H1 (cell line): ENCODE measurements around the gene MLN. TPM values are rescaled to one million over a fixed set of nuclear protein-coding genes. Genes with fewer than 3 reads are reported as not detected.

Experiments used
- CTCF ChIA-PET: fragments of 300-600 bp; sonication (Branson Sonifier 250); formaldehyde crosslinking; loops from one replicate; lab custom pipeline; 2021; ENCODE audit not compliant: partially characterized antibody; lab: Charles Lee
- POLR2A ChIA-PET: fragments of 300-600 bp; sonication (Branson Sonifier 250); formaldehyde crosslinking; loops from one replicate; lab custom pipeline; 2021; ENCODE audit warnings: inconsistent platforms; ENCODE audit not compliant: partially characterized antibody; lab: Charles Lee
- DNase-seq, 2 experiments: peaks; one replicate each; pipeline versions ENCODE4 v3.0.0 to v3.0.0-alpha.2; 2010 to 2022; ENCODE audit warnings: low spot score in 2 of 2, low read depth in 1 of 2, mixed read lengths in 1 of 2
- FAIRE-seq: peaks from 2 replicates; lab custom pipeline; 2011; peaks lifted over from hg19 to GRCh38; lab: Jason Lieb, UNC
- H2AFZ ChIP-seq: 2 replicates; pipeline ENCODE4 v1.8.1; 2012; ENCODE audit warnings: low read length, inconsistent platforms
- H2AK5ac ChIP-seq: 2 replicates; pipeline ENCODE4 v1.6.1; 2013; ENCODE audit warnings: low read depth, low read length
- H2BK120ac ChIP-seq: replicated peaks from 2 replicates; pipeline ENCODE3; 2013; ENCODE audit warnings: low read depth, low read length, inconsistent platforms
- H2BK12ac ChIP-seq: 2 replicates; pipeline ENCODE4 v1.6.1; 2013; ENCODE audit warnings: low read depth, low read length
- H2BK15ac ChIP-seq: 2 replicates; pipeline ENCODE4 v1.6.1; 2013; ENCODE audit warnings: low read length
- H2BK20ac ChIP-seq: 2 replicates; pipeline ENCODE4 v1.6.1; 2013; ENCODE audit warnings: low read length
- H2BK5ac ChIP-seq: 2 replicates; pipeline ENCODE4 v1.6.1; 2013; ENCODE audit warnings: low read depth, low read length
- H3K14ac ChIP-seq: 2 replicates; pipeline ENCODE4 v1.6.1; 2013; ENCODE audit warnings: inconsistent platforms; ENCODE audit not compliant: insufficient read length
- H3K18ac ChIP-seq: 2 replicates; pipeline ENCODE4 v1.6.1; 2013; ENCODE audit warnings: low read length; ENCODE audit errors: extremely low read depth
- H3K23ac ChIP-seq: 2 replicates; pipeline ENCODE4 v1.6.1; 2013; ENCODE audit warnings: inconsistent platforms; ENCODE audit not compliant: insufficient read length
- H3K23me2 ChIP-seq: 2 replicates; pipeline ENCODE4 v1.6.1; 2013; ENCODE audit warnings: low read depth, low read length
- H3K27ac ChIP-seq: 2 replicates; pipeline ENCODE4 v1.6.1; 2011; ENCODE audit warnings: low read depth, low read length, inconsistent platforms
- H3K27me3 ChIP-seq, 4 experiments: replicated peaks in 1 of 4; 1 replicate in 1 of 4; 2 replicates in 3 of 4; pipeline versions ENCODE4 v1.6.1 to v1.8.1; 2011 to 2013; ENCODE audit warnings: low read length in 3 of 4, mild to moderate bottlenecking in 3 of 4, inconsistent platforms in 2 of 4, mixed read lengths in 2 of 4, moderate library complexity in 1 of 4; ENCODE audit not compliant: control insufficient read depth in 3 of 4, insufficient read depth in 3 of 4; ENCODE audit errors: extremely low read depth in 1 of 4
- H3K36me3 ChIP-seq, 4 experiments: 2 replicates each; pipeline versions ENCODE4 v1.6.1 to v1.8.1; 2011 to 2013; ENCODE audit warnings: mild to moderate bottlenecking in 4 of 4, low read length in 3 of 4, moderate library complexity in 2 of 4, control low read depth in 1 of 4, inconsistent platforms in 1 of 4; ENCODE audit not compliant: insufficient read depth in 4 of 4, control insufficient read depth in 2 of 4
- H3K4ac ChIP-seq: replicated peaks from 2 replicates; pipeline ENCODE3; 2013; ENCODE audit warnings: low read length, low read depth, mixed read lengths, inconsistent platforms; ENCODE audit not compliant: insufficient read length
- H3K4me1 ChIP-seq, 4 experiments: replicated peaks in 1 of 4; 1 replicate in 1 of 4; 2 replicates in 3 of 4; pipeline versions ENCODE4 v1.6.1 to v1.8.1; 2011 to 2013; ENCODE audit warnings: low read length in 3 of 4, inconsistent platforms in 2 of 4, mixed read lengths in 1 of 4; ENCODE audit not compliant: insufficient read depth in 4 of 4, control insufficient read depth in 3 of 4
- H3K4me2 ChIP-seq, 2 experiments: 2 replicates each; pipeline versions ENCODE4 v1.6.1 to v1.8.1; 2011 to 2013; ENCODE audit warnings: low read depth in 2 of 2, low read length in 2 of 2, control low read depth in 1 of 2, inconsistent platforms in 1 of 2, mild to moderate bottlenecking in 1 of 2; ENCODE audit not compliant: insufficient read depth in 1 of 2
- H3K4me3 ChIP-seq, 4 experiments: fragments of 200-600, 300-600 bp in 1 of 4; sonication (generic), shearing (Covaris generic), sonication (Bioruptor Twin) in 1 of 4; 2 replicates each; pipeline versions ENCODE4 v1.5.1 to v1.8.1; 2011 to 2016; ENCODE audit warnings: low read length in 4 of 4, low read depth in 3 of 4, control low read depth in 2 of 4, inconsistent platforms in 2 of 4, mild to moderate bottlenecking in 2 of 4, mixed read lengths in 1 of 4, moderate library complexity in 1 of 4; ENCODE audit not compliant: insufficient read depth in 2 of 4; ENCODE audit errors: extremely low read depth in 1 of 4
- H3K56ac ChIP-seq: replicated peaks from 2 replicates; pipeline ENCODE3; 2013; ENCODE audit warnings: low read depth, mild to moderate bottlenecking, mixed read lengths, low read length, inconsistent platforms; ENCODE audit not compliant: insufficient read length
- H3K79me1 ChIP-seq: 2 replicates; pipeline ENCODE4 v1.6.1; 2013; ENCODE audit warnings: low read depth, low read length, control low read depth
- H3K79me2 ChIP-seq, 2 experiments: 2 replicates each; pipeline versions ENCODE4 v1.6.1 to v1.8.1; 2012 to 2013; ENCODE audit warnings: low read length in 2 of 2, mild to moderate bottlenecking in 2 of 2, inconsistent platforms in 1 of 2; ENCODE audit not compliant: insufficient read depth in 2 of 2, control insufficient read depth in 1 of 2
- H3K9ac ChIP-seq, 4 experiments: replicated peaks in 1 of 4; 1 replicate in 1 of 4; 2 replicates in 3 of 4; pipeline versions ENCODE4 v1.6.1 to v1.8.1; 2011 to 2013; ENCODE audit warnings: low read depth in 3 of 4, low read length in 3 of 4, control low read depth in 2 of 4, mild to moderate bottlenecking in 2 of 4, moderate library complexity in 2 of 4, inconsistent platforms in 1 of 4; ENCODE audit errors: extremely low read depth in 1 of 4
- H3K9me3 ChIP-seq, 2 experiments: 2 replicates each; pipeline versions ENCODE4 v1.6.1 to v1.8.1; 2012 to 2013; ENCODE audit warnings: mild to moderate bottlenecking in 2 of 2, moderate library complexity in 2 of 2, control low read depth in 1 of 2, inconsistent platforms in 1 of 2, low read depth in 1 of 2, low read length in 1 of 2, mixed read lengths in 1 of 2; ENCODE audit not compliant: insufficient read depth in 2 of 2
- H4K20me1 ChIP-seq, 2 experiments: replicated peaks in 1 of 2; 2 replicates each; pipeline versions ENCODE3 to v1.8.1; 2011 to 2013; ENCODE audit warnings: inconsistent platforms in 2 of 2, low read length in 2 of 2, mild to moderate bottlenecking in 1 of 2; ENCODE audit not compliant: insufficient read depth in 2 of 2, control insufficient read depth in 1 of 2
- H4K5ac ChIP-seq: 2 replicates; pipeline ENCODE4 v1.6.1; 2013; ENCODE audit warnings: low read length, low read depth, mixed read lengths, inconsistent platforms; ENCODE audit not compliant: insufficient read length
- H4K8ac ChIP-seq: 2 replicates; pipeline ENCODE4 v1.8.0; 2013; ENCODE audit warnings: mild to moderate bottlenecking, moderate library complexity, low read length, inconsistent platforms; ENCODE audit not compliant: insufficient read depth; ENCODE audit errors: extremely low read depth
- H4K91ac ChIP-seq: replicated peaks from 2 replicates; pipeline ENCODE3; 2013; ENCODE audit warnings: low read length, mixed read lengths, inconsistent platforms; ENCODE audit not compliant: insufficient read length
- EGR1 ChIP-seq: IDR thresholded peaks from 2 replicates; pipeline ENCODE4 v1.6.1; 2011; ENCODE audit warnings: low read depth, low read length, borderline replicate concordance
- GTF2F1 ChIP-seq: IDR thresholded peaks from 2 replicates; pipeline ENCODE4 v1.6.1; 2012; ENCODE audit warnings: low read depth, low read length, improper control_type of control experiment, borderline replicate concordance
- NANOG ChIP-seq: IDR thresholded peaks from 2 replicates; pipeline ENCODE4 v1.6.1; 2011; ENCODE audit warnings: low read length, low read depth, mild to moderate bottlenecking, inconsistent platforms; ENCODE audit not compliant: insufficient read depth, poor library complexity, severe bottlenecking
- POLR2AphosphoS5 ChIP-seq: IDR thresholded peaks from 2 replicates; pipeline ENCODE4 v1.6.1; 2011; ENCODE audit warnings: low read depth, low read length
- SIN3A ChIP-seq, 2 experiments: IDR thresholded peaks in 1 of 2; conservative IDR thresholded peaks in 1 of 2; 2 replicates each; pipeline ENCODE4 v1.6.1; 2011 to 2012; ENCODE audit warnings: low read length in 2 of 2, improper control_type of control experiment in 1 of 2, low read depth in 1 of 2, mild to moderate bottlenecking in 1 of 2
- SIRT6 ChIP-seq: IDR thresholded peaks from one replicate; pipeline ENCODE4 v1.7.1; 2012; ENCODE audit warnings: low read length, inconsistent platforms
- SP2 ChIP-seq: IDR thresholded peaks from 2 replicates; pipeline ENCODE4 v1.6.1; 2012; ENCODE audit warnings: mild to moderate bottlenecking, low read length, inconsistent platforms
- WGBS, 2 experiments: shearing (Covaris generic) in 1 of 2; methylation state at CpG; one replicate each; pipeline versions ENCODE4 v1.1.6 to v1.1.7; 2013 to 2015; ENCODE audit warnings: low lambda C conversion rate in 2 of 2, mixed read lengths in 2 of 2, inconsistent platforms in 1 of 2, low coverage in 1 of 2, missing lambda C conversion rate in 1 of 2; ENCODE audit not compliant: insufficient replicate concordance in 2 of 2, insufficient coverage in 1 of 2, insufficient read length in 1 of 2; ENCODE audit errors: extremely low coverage in 1 of 2, missing lambda C conversion rate in 1 of 2; 5-methylcytosine and 5-hydroxymethylcytosine counted together
- polyA plus RNA-seq, 7 experiments: library from polyadenylated mRNA; depleted of rRNA in 3 of 7; stranded (reverse) in 5 of 7; unstranded in 2 of 7; fragments of >200 nt in 5 of 7; fragments of 200-250 nt in 2 of 7; gene quantifications; 1 replicate in 5 of 7; 2 replicates in 1 of 7; 4 replicates in 1 of 7; pipeline versions ENCODE4 v1.2.1 to v1.2.3, GENCODE V29; 2011 to 2013; ENCODE audit warnings: missing spikeins in 2 of 7, mixed read lengths in 2 of 7
- total RNA-seq: library from RNA; stranded (reverse); fragmentation: NEBNext Ultra II Directional; extraction: Animal tissue kit (Norgen Biotek cat#: 25700); gene quantifications from 2 replicates; pipeline ENCODE4 v1.2.1, GENCODE V29; 2021
- TF ChIP-seq, protein P1 (sequence below): IDR thresholded peaks from 2 replicates; pipeline ENCODE4 v1.6.1; 2012; ENCODE audit warnings: inconsistent platforms
- TF ChIP-seq, protein P2 (sequence below), 3 experiments: IDR thresholded peaks; 1 replicate in 2 of 3; 2 replicates in 1 of 3; pipeline versions ENCODE4 v1.5.1 to v1.6.1; 2011; ENCODE audit warnings: low read length in 3 of 3, mild to moderate bottlenecking in 3 of 3, inconsistent platforms in 2 of 3, low read depth in 1 of 3, moderate library complexity in 1 of 3; ENCODE audit not compliant: insufficient read depth in 1 of 3; ENCODE audit errors: control extremely low read depth in 1 of 3

Gene MLN
- total and polyA plus RNA-seq, 2 of the 8 experiments (the other 6 are each of a cell fraction or from before 2014, with no cell fraction given) = not detected

DNA sequence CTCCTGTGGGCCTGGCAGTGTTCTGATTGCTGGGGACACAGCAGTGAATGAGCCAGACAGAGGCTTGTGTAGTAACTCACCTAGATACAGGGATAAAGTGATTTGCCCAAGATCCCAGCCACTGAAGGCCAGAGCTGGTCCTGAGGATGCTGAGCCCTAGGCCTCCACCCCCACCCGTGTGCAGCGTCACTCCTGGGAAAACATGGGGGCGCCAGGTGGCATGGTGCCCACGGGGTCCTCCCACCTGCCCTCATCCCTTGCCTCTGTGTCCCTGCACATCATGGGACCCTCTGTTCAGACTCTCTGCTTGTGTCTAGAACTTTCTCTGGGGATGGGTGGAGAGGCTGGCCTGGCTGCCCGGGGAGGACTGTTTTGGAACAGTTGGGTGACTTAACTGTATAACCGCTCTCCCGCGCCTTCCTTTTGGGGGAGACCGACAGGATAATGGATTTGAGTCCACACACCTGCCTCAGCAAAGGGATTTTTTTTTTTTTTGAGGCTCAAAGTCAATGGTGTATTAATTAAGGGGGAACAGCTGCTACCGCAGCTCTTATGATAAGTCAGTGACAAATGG is 34.5 kb downstream of the MLN start:
- Histone ChIP-seq H3K18ac (0 out of 2 replicates have a peak overlapping the region, but pooled peaks have one; percentile 25), H2BK20ac (0 out of 2 replicates have a peak overlapping the region, but pooled peaks have one; percentile 56), H3K27ac (no peak overlapping the region), H3K23me2 (no peaks in the 10 kb centered on the region), H3K4me3 (no peak overlapping the region), H3K36me3 (peaks cover 2 to 19% (median 10%) of the 10 kb centered on the region in 4 experiments; a peak in 5 of 8 replicates), H3K14ac (no peak overlapping the region), H3K27me3 (no peaks in the 10 kb centered on the region), H2AFZ (no peak overlapping the region), H2BK5ac (no peak overlapping the region), H4K91ac (peak overlapping the region; percentile 71), H2BK12ac (peak overlapping the region; percentile 85), H3K23ac (no peak overlapping the region), H3K4ac (no peak overlapping the region), H3K4me2 (no peak overlapping the region), H2AK5ac (peak overlapping the region; percentile 77; the same call in 1 of the 2 replicates), H3K9me3 (no peaks in the 10 kb centered on the region), H2BK120ac (peak overlapping the region; percentile 7), H4K8ac (no peak overlapping the region; the same call in 1 of the 2 replicates), H4K20me1 (peaks cover 0 to 4% of the 10 kb centered on the region in 2 experiments), H3K79me2 (no peaks in the 10 kb centered on the region), H3K79me1 (no peaks in the 10 kb centered on the region), H4K5ac (no peak overlapping the region), H2BK15ac (peak overlapping the region; percentile 88; the same call in 1 of the 2 replicates), H3K56ac (no peak overlapping the region), H3K4me1 (peaks cover 10 to 32% (median 21%) of the 10 kb centered on the region in 4 experiments), H3K9ac (no peak overlapping the region)
- CTCF ChIA-PET = interaction anchor here (0.7 to 14.3 kb wide), 40 partner anchors 10 to 386 kb away, joined by 3 to 157 read pairs (median 8); partner anchors contain the start of genes IP6K3, MLN and UQCC2
- DNase-seq (no peak), FAIRE-seq (no peak)
- 88% methylated on average over 10 of the region's 10 CpGs; no CpG with 5 or more reads in 1 of the 2 experiments for WGBS, 2 experiments
- POLR2A ChIA-PET = interaction anchor here (0.6 to 9.3 kb wide), 16 partner anchors 8 to 130 kb away, joined by 3 to 101 read pairs (median 4); partner anchors contain the start of genes IP6K3, LEMD2 and UQCC2
- TF ChIP-seq, protein P1, sequence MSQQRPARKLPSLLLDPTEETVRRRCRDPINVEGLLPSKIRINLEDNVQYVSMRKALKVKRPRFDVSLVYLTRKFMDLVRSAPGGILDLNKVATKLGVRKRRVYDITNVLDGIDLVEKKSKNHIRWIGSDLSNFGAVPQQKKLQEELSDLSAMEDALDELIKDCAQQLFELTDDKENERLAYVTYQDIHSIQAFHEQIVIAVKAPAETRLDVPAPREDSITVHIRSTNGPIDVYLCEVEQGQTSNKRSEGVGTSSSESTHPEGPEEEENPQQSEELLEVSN = no peak
- TF ChIP-seq EGR1 = no peak
- no peak for TF ChIP-seq SIN3A (conservative IDR thresholded peaks at IDR 0.05 in 1 of 2, IDR thresholded peaks at IDR 0.05 in 1 of 2; ENCODE audit: low read depth in 1 of 2, low read length in 2 of 2)
- TF ChIP-seq SP2 = no peak
- TF ChIP-seq, protein P2, sequence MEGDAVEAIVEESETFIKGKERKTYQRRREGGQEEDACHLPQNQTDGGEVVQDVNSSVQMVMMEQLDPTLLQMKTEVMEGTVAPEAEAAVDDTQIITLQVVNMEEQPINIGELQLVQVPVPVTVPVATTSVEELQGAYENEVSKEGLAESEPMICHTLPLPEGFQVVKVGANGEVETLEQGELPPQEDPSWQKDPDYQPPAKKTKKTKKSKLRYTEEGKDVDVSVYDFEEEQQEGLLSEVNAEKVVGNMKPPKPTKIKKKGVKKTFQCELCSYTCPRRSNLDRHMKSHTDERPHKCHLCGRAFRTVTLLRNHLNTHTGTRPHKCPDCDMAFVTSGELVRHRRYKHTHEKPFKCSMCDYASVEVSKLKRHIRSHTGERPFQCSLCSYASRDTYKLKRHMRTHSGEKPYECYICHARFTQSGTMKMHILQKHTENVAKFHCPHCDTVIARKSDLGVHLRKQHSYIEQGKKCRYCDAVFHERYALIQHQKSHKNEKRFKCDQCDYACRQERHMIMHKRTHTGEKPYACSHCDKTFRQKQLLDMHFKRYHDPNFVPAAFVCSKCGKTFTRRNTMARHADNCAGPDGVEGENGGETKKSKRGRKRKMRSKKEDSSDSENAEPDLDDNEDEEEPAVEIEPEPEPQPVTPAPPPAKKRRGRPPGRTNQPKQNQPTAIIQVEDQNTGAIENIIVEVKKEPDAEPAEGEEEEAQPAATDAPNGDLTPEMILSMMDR (IDR thresholded peaks at IDR 0.05; ENCODE audit: control extremely low read depth in 1 of 3, insufficient read depth in 1 of 3, low read depth in 1 of 3, low read length in 3 of 3) = no peak
- no peak for TF ChIP-seq NANOG
- no peak for TF ChIP-seq POLR2AphosphoS5
- no peak for TF ChIP-seq SIRT6
- no peak for TF ChIP-seq GTF2F1
